Measurements from ENCODE around the gene CASK.

DNA sequence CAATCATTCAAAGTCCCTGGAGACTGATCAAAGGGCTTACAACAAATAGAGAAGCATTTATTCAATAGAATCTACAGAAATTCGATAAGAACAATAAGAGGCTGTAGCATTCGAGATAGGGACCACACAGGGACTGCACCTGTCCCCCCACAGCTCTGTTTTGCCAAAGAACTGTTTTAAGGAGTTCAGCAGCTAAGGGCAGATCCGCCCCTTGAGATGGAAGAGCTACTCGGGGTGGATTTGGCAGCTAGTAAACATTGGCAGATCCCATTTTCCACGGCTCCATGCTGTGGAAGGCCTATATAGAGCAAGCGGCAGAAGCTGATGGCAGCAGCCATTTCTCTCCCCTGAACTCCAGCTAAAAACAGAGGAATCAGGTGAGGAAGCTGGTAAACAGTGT lies 123.7 kb downstream of the CASK start:
- no peak for TF ChIP-seq ZNF565 (CRISPR knock-in tag; conservative IDR thresholded peaks at IDR 0.05; ENCODE audit: low read depth)
- TF ChIP-seq SNAI2 (CRISPR knock-in tag; IDR thresholded peaks at IDR 0.05): no peak
- no peak for TF ChIP-seq ZFP3 (CRISPR knock-in tag; IDR thresholded peaks at IDR 0.05)
- TF ChIP-seq, protein P1, sequence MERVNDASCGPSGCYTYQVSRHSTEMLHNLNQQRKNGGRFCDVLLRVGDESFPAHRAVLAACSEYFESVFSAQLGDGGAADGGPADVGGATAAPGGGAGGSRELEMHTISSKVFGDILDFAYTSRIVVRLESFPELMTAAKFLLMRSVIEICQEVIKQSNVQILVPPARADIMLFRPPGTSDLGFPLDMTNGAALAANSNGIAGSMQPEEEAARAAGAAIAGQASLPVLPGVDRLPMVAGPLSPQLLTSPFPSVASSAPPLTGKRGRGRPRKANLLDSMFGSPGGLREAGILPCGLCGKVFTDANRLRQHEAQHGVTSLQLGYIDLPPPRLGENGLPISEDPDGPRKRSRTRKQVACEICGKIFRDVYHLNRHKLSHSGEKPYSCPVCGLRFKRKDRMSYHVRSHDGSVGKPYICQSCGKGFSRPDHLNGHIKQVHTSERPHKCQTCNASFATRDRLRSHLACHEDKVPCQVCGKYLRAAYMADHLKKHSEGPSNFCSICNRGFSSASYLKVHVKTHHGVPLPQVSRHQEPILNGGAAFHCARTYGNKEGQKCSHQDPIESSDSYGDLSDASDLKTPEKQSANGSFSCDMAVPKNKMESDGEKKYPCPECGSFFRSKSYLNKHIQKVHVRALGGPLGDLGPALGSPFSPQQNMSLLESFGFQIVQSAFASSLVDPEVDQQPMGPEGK (CRISPR knock-in tag; IDR thresholded peaks at IDR 0.05; ENCODE audit: borderline replicate concordance): no peak
- TF ChIP-seq TOX (CRISPR knock-in tag; IDR thresholded peaks at IDR 0.05; ENCODE audit: borderline replicate concordance): no peak
- no peak for TF ChIP-seq PPARA (CRISPR knock-in tag; IDR thresholded peaks at IDR 0.05; ENCODE audit: borderline replicate concordance)
- TF ChIP-seq GLIS3 (CRISPR knock-in tag; IDR thresholded peaks at IDR 0.05): no peak
- no peak for TF ChIP-seq ZNF8 (CRISPR knock-in tag; IDR thresholded peaks at IDR 0.05)
- TF ChIP-seq, protein P2, sequence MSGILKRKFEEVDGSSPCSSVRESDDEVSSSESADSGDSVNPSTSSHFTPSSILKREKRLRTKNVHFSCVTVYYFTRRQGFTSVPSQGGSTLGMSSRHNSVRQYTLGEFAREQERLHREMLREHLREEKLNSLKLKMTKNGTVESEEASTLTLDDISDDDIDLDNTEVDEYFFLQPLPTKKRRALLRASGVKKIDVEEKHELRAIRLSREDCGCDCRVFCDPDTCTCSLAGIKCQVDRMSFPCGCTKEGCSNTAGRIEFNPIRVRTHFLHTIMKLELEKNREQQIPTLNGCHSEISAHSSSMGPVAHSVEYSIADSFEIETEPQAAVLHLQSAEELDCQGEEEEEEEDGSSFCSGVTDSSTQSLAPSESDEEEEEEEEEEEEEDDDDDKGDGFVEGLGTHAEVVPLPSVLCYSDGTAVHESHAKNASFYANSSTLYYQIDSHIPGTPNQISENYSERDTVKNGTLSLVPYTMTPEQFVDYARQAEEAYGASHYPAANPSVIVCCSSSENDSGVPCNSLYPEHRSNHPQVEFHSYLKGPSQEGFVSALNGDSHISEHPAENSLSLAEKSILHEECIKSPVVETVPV (CRISPR knock-in tag; IDR thresholded peaks at IDR 0.05): no peak
- no peak for TF ChIP-seq BACH2 (CRISPR knock-in tag; IDR thresholded peaks at IDR 0.05; ENCODE audit: borderline replicate concordance)
- TF ChIP-seq, protein P3, sequence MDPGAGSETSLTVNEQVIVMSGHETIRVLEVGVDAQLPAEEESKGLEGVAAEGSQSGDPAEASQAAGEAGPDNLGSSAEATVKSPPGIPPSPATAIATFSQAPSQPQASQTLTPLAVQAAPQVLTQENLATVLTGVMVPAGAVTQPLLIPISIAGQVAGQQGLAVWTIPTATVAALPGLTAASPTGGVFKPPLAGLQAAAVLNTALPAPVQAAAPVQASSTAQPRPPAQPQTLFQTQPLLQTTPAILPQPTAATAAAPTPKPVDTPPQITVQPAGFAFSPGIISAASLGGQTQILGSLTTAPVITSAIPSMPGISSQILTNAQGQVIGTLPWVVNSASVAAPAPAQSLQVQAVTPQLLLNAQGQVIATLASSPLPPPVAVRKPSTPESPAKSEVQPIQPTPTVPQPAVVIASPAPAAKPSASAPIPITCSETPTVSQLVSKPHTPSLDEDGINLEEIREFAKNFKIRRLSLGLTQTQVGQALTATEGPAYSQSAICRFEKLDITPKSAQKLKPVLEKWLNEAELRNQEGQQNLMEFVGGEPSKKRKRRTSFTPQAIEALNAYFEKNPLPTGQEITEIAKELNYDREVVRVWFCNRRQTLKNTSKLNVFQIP (CRISPR knock-in tag; IDR thresholded peaks at IDR 0.05; ENCODE audit: borderline replicate concordance, low read depth): no peak
- TF ChIP-seq, protein P4, sequence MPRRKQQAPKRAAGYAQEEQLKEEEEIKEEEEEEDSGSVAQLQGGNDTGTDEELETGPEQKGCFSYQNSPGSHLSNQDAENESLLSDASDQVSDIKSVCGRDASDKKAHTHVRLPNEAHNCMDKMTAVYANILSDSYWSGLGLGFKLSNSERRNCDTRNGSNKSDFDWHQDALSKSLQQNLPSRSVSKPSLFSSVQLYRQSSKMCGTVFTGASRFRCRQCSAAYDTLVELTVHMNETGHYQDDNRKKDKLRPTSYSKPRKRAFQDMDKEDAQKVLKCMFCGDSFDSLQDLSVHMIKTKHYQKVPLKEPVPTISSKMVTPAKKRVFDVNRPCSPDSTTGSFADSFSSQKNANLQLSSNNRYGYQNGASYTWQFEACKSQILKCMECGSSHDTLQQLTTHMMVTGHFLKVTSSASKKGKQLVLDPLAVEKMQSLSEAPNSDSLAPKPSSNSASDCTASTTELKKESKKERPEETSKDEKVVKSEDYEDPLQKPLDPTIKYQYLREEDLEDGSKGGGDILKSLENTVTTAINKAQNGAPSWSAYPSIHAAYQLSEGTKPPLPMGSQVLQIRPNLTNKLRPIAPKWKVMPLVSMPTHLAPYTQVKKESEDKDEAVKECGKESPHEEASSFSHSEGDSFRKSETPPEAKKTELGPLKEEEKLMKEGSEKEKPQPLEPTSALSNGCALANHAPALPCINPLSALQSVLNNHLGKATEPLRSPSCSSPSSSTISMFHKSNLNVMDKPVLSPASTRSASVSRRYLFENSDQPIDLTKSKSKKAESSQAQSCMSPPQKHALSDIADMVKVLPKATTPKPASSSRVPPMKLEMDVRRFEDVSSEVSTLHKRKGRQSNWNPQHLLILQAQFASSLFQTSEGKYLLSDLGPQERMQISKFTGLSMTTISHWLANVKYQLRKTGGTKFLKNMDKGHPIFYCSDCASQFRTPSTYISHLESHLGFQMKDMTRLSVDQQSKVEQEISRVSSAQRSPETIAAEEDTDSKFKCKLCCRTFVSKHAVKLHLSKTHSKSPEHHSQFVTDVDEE (CRISPR knock-in tag; IDR thresholded peaks at IDR 0.05): no peak

All from SK-N-SH treated with all-trans-retinoic acid at 6 μM for 48 hours (cell line).